GM18951 (cell line): ENCODE measurements around the gene AGO3.

ENCODE experiments used
- POLR2A ChIP-seq: IDR thresholded peaks from 4 replicates; pipeline ENCODE4 v1.6.1; 2011; ENCODE audit warnings: mild to moderate bottlenecking; ENCODE audit not compliant: insufficient read length, insufficient read depth; ENCODE audit errors: extremely low read depth
- in situ Hi-C: fragments of 300-500 bp; cut with MboI; formaldehyde crosslinking; loops from one replicate; pipeline ENCODE4 v1.12.0; 2022; ENCODE audit warnings: low sequenced_read_pairs, mixed read lengths, inconsistent platforms; ENCODE audit not compliant: unreplicated experiment

Gene AGO3

GRCh38 chr1:35894183-35894582 lies 36.7 kb upstream of the AGO3 start:
- in situ Hi-C loops, result no loop called here
- TF ChIP-seq POLR2A, result no peak

GRCh38 chr1:35894656-35895055 lies 36.2 kb upstream of the AGO3 start:
- no peak for TF ChIP-seq POLR2A
- in situ Hi-C loops, result no loop called here

- in situ Hi-C loops, result no loop called here
- no peak for TF ChIP-seq POLR2A
These were observed 31.0 kb upstream of the AGO3 start for GRCh38 chr1:35899941-35900340.

GRCh38 chr1:35901235-35901634 lies 29.7 kb upstream of the AGO3 start:
- no peak for TF ChIP-seq POLR2A
- in situ Hi-C loops, result no loop called here

- in situ Hi-C loops, result no loop called here
- TF ChIP-seq POLR2A, result no peak
These were observed 28.2 kb upstream of the AGO3 start for GRCh38 chr1:35902671-35903070.

GRCh38 chr1:35914717-35915116 lies 16.2 kb upstream of the AGO3 start:
- in situ Hi-C loops, result no loop called here
- no peak for TF ChIP-seq POLR2A

- in situ Hi-C loops, result no loop called here
- TF ChIP-seq POLR2A, result no peak
These were observed 15.2 kb upstream of the AGO3 start for GRCh38 chr1:35915693-35916092.

- no peak for TF ChIP-seq POLR2A
- in situ Hi-C loops, result no loop called here
These were observed 7.1 kb upstream of the AGO3 start for GRCh38 chr1:35923791-35924221.

- no peak for TF ChIP-seq POLR2A
- in situ Hi-C loops, result no loop called here
These were observed 6.1 kb upstream of the AGO3 start for GRCh38 chr1:35924838-35925237.

- no peak for TF ChIP-seq POLR2A
- in situ Hi-C loops, result no loop called here
These were observed 5.2 kb upstream of the AGO3 start for GRCh38 chr1:35925741-35926140.

GRCh38 chr1:35927472-35927871 lies 3.4 kb upstream of the AGO3 start:
- TF ChIP-seq POLR2A, result no peak
- in situ Hi-C loops, result no loop called here

- in situ Hi-C loops, result no loop called here
- no peak for TF ChIP-seq POLR2A
These were observed 944 bp upstream of the AGO3 start for GRCh38 chr1:35929730-35930592.

GRCh38 chr1:35931446-35932157 lies 697 bp downstream of the AGO3 start:
- in situ Hi-C loops, result no loop called here
- no peak for TF ChIP-seq POLR2A

GRCh38 chr1:35932158-35932636 lies 1.3 kb downstream of the AGO3 start:
- in situ Hi-C loops, result no loop called here
- no peak for TF ChIP-seq POLR2A
